OCI-LY1 (cell line): Measurements from ENCODE around the gene SGO2.

Experiments used
- H2AFZ ChIP-seq: fragments of 200-600 bp; sonication (generic), shearing (Covaris generic); 2 replicates; pipeline ENCODE4 v1.6.0; 2014; ENCODE audit warnings: antibody characterized with exemption, mild to moderate bottlenecking, low read length
- H3F3A ChIP-seq: fragments of 200-600 bp; sonication (generic), shearing (Covaris generic); 2 replicates; pipeline ENCODE4 v1.6.0; 2014; ENCODE audit warnings: mild to moderate bottlenecking, antibody characterized with exemption, low read length, moderate library complexity; ENCODE audit not compliant: insufficient read depth
- H3K27ac ChIP-seq: fragments of 200-600 bp; sonication (generic); 2 replicates; pipeline ENCODE4 v1.5.1; 2014; ENCODE audit warnings: low read length, mixed run types, mild to moderate bottlenecking, low read depth; ENCODE audit not compliant: poor library complexity, severe bottlenecking
- H3K27me3 ChIP-seq: fragments of 200-600 bp; sonication (generic); 2 replicates; pipeline ENCODE4 v1.6.0; 2014; ENCODE audit warnings: antibody characterized with exemption, mild to moderate bottlenecking, low read length, moderate library complexity; ENCODE audit not compliant: insufficient read depth
- H3K36me3 ChIP-seq: fragments of 200-600 bp; sonication (generic); 2 replicates; pipeline ENCODE4 v1.6.1; 2014; ENCODE audit warnings: mild to moderate bottlenecking, antibody characterized with exemption, low read length, moderate library complexity, mixed read lengths; ENCODE audit not compliant: insufficient read depth
- H3K4me1 ChIP-seq: fragments of 200-600 bp; sonication (generic); 2 replicates; pipeline ENCODE4 v1.5.1; 2014; ENCODE audit warnings: mild to moderate bottlenecking, low read length, moderate library complexity; ENCODE audit not compliant: insufficient read depth, severe bottlenecking
- H3K4me2 ChIP-seq: fragments of 200-600 bp; sonication (generic), shearing (Covaris generic); 2 replicates; pipeline ENCODE4 v1.6.1; 2014; ENCODE audit warnings: low read length
- H3K4me3 ChIP-seq: fragments of 200-600 bp; sonication (generic); 2 replicates; pipeline ENCODE4 v1.5.1; 2014; ENCODE audit warnings: low read length, low read depth, mild to moderate bottlenecking, mixed read lengths; ENCODE audit not compliant: poor library complexity, severe bottlenecking
- H3K79me2 ChIP-seq: fragments of 200-600 bp; shearing (Covaris generic); 2 replicates; pipeline ENCODE4 v1.6.1; 2016; ENCODE audit warnings: mixed run types, low read length, mixed read lengths; ENCODE audit not compliant: insufficient read depth
- H3K9ac ChIP-seq: fragments of 200-600 bp; sonication (generic), shearing (Covaris generic); 2 replicates; pipeline ENCODE4 v1.6.1; 2014; ENCODE audit warnings: mild to moderate bottlenecking, low read length, mixed read lengths
- H3K9me2 ChIP-seq: fragments of 200-600 bp; sonication (generic), shearing (Covaris generic); 2 replicates; pipeline ENCODE4 v1.6.1; 2014; ENCODE audit warnings: low read depth, mild to moderate bottlenecking, low read length, mixed read lengths
- H3K9me3 ChIP-seq: fragments of 200-600 bp; shearing (Covaris generic); 2 replicates; pipeline ENCODE4 v1.6.1; 2014; ENCODE audit warnings: low read length, mixed read lengths
- H4K20me1 ChIP-seq: fragments of 200-600 bp; sonication (generic), shearing (Covaris generic); 2 replicates; pipeline ENCODE4 v1.6.0; 2016; ENCODE audit warnings: mild to moderate bottlenecking, low read length; ENCODE audit not compliant: insufficient read depth
- EZH2 ChIP-seq: fragments of 200-600 bp; sonication (generic), shearing (Covaris generic); IDR thresholded peaks from 2 replicates; pipeline ENCODE4 v1.8.0; 2017; ENCODE audit warnings: borderline replicate concordance, mixed run types, mild to moderate bottlenecking, antibody characterized with exemption, low read length, moderate library complexity, mixed read lengths
- TF ChIP-seq, protein P1 (sequence below): fragments of 200-600 bp; sonication (generic), shearing (Covaris generic); IDR thresholded peaks from 2 replicates; pipeline ENCODE4 v1.5.1; 2017; ENCODE audit warnings: mild to moderate bottlenecking, antibody characterized with exemption, low read length, moderate library complexity, mixed read lengths

SGO2 gene

DNA sequence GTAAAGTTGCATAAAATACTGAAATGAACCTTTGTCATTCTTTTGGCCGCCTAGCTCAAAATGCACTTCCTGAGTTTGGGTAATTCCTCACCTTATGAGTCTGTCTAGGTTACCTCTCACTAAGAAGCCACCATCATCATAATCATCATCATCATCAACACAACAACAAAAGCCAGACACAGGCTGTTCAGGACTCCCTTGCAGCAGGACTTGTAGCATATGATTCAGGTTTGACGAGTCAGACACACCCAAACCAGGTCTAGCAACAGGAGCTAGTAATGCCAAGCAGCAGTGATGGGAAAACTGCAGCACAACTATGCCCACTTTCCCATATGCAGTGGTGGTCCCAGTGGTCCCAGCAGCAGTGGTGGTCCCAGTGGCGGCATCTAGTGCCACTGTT lies 2.8 kb upstream of the SGO2 start:
- Histone ChIP-seq H3K4me2 (no peak overlapping the region), H3K27ac (no peak overlapping the region), H3K27me3 (no peaks in the 10 kb centered on the region; the same call in 1 of the 2 replicates), H3F3A (no peaks in the 10 kb centered on the region), H4K20me1 (no peaks in the 10 kb centered on the region), H3K9me2 (no peaks in the 10 kb centered on the region), H3K9me3 (no peaks in the 10 kb centered on the region), H3K36me3 (no peaks in the 10 kb centered on the region), H3K9ac (no peak overlapping the region), H2AFZ (no peak overlapping the region), H3K4me1 (peaks cover 21% of the 10 kb centered on the region), H3K79me2 (peaks cover 19% of the 10 kb centered on the region), H3K4me3 (no peak overlapping the region)
- TF ChIP-seq, protein P1, sequence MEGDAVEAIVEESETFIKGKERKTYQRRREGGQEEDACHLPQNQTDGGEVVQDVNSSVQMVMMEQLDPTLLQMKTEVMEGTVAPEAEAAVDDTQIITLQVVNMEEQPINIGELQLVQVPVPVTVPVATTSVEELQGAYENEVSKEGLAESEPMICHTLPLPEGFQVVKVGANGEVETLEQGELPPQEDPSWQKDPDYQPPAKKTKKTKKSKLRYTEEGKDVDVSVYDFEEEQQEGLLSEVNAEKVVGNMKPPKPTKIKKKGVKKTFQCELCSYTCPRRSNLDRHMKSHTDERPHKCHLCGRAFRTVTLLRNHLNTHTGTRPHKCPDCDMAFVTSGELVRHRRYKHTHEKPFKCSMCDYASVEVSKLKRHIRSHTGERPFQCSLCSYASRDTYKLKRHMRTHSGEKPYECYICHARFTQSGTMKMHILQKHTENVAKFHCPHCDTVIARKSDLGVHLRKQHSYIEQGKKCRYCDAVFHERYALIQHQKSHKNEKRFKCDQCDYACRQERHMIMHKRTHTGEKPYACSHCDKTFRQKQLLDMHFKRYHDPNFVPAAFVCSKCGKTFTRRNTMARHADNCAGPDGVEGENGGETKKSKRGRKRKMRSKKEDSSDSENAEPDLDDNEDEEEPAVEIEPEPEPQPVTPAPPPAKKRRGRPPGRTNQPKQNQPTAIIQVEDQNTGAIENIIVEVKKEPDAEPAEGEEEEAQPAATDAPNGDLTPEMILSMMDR, result no peak
- no peak for TF ChIP-seq EZH2

DNA sequence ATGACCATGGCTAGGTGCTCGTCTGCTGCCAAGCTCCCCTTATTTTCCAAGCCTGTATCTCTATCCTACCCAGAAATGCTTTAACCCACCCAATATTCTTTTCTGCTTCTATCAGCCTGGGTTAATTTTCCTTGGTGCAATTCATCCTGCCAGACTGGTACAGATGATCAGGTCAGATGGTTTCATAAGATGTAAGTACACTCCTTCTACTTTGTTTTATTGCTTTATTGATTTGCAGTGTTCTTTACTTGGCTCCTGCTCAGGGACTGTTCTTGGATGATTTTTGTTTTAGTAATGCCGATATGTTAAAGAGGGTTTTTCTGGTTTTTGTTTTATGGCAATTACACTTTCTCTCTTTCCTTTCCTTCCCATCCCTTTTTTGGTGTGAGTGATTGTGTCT lies 2.4 kb upstream of the SGO2 start:
- H3K27ac ChIP-seq, result no peak overlapping the region
- no peaks in the 10 kb centered on the region for H3K9me2 ChIP-seq
- H3K4me1 ChIP-seq, result peaks cover 24% of the 10 kb centered on the region
- H3K79me2 ChIP-seq, result peaks cover 24% of the 10 kb centered on the region
- no peaks in the 10 kb centered on the region for H3K9me3 ChIP-seq
- no peak for TF ChIP-seq EZH2
- TF ChIP-seq, protein P1, result no peak
- H4K20me1 ChIP-seq, result no peaks in the 10 kb centered on the region
- no peak overlapping the region for H3K4me2 ChIP-seq
- H3K9ac ChIP-seq, result no peak overlapping the region
- no peak overlapping the region for H3K4me3 ChIP-seq
- no peaks in the 10 kb centered on the region for H3K36me3 ChIP-seq
- H3F3A ChIP-seq, result no peaks in the 10 kb centered on the region
- no peak overlapping the region for H2AFZ ChIP-seq
- no peaks in the 10 kb centered on the region; the same call in 1 of the 2 replicates for H3K27me3 ChIP-seq

- Histone ChIP-seq H3K4me2 (peak overlapping the region; percentile 86; the same call in 1 of the 2 replicates), H3K9ac (no peak overlapping the region), H2AFZ (peak overlapping the region; percentile 87; the same call in 1 of the 2 replicates), H3F3A (no peaks in the 10 kb centered on the region), H3K27me3 (no peaks in the 10 kb centered on the region; the same call in 1 of the 2 replicates), H3K4me3 (peak overlapping the region; percentile 90), H3K27ac (no peak overlapping the region), H4K20me1 (no peaks in the 10 kb centered on the region), H3K4me1 (peaks cover 24% of the 10 kb centered on the region), H3K79me2 (peaks cover 35% of the 10 kb centered on the region), H3K36me3 (0 out of 2 replicates have a peak, but pooled peaks cover 2% of the 10 kb centered on the region), H3K9me2 (no peaks in the 10 kb centered on the region), H3K9me3 (no peaks in the 10 kb centered on the region)
- no peak for TF ChIP-seq EZH2
- TF ChIP-seq, protein P1, result no peak
Observed at GRCh38 chr2:200525066-200525465, 941 bp upstream of the SGO2 start.
